A549 (cell line): ENCODE results near the gene SLC6A6.

Source experiments
- CTCF ChIP-seq: fragments of >200 bp; sonication (Bioruptor Twin); formaldehyde crosslinking; IDR thresholded peaks from 3 replicates; pipeline ENCODE4 v1.5.1; 2016
- ELK1 ChIP-seq: fragments of 150-350 bp; IDR thresholded peaks from 2 replicates; pipeline ENCODE4 v1.6.1; 2014; ENCODE audit warnings: low read depth, mild to moderate bottlenecking, low read length
- HMGXB4 ChIP-seq: fragments of 250-450 bp; sonication (Bioruptor Pico); IDR thresholded peaks from 2 replicates; pipeline ENCODE4 v1.5.0; 2021; ENCODE audit warnings: mild to moderate bottlenecking, moderate library complexity, borderline replicate concordance
- MAZ ChIP-seq: fragments of 150-350 bp; IDR thresholded peaks from 2 replicates; pipeline ENCODE4 v1.6.1; 2014; ENCODE audit warnings: antibody characterized with exemption, low read depth, low read length, borderline replicate concordance
- MYC ChIP-seq: IDR thresholded peaks from 2 replicates; pipeline ENCODE4 v1.6.1; 2012; ENCODE audit warnings: mild to moderate bottlenecking, inconsistent platforms, low read length, improper control_type of control experiment, borderline replicate concordance
- PHF8 ChIP-seq: fragments of 200-600 bp; sonication (generic); IDR thresholded peaks from 2 replicates; pipeline ENCODE4 v1.6.1; 2016; ENCODE audit warnings: low read depth, mild to moderate bottlenecking, antibody characterized with exemption, moderate library complexity, borderline replicate concordance
- POLR2A ChIP-seq: IDR thresholded peaks from 2 replicates; pipeline ENCODE4 v1.6.1; 2012; ENCODE audit warnings: mild to moderate bottlenecking, low read length

GRCh38 chr3:14428087-14429033, 26.0 kb downstream of the SLC6A6 start:
- TF ChIP-seq CTCF, result no peak
- TF ChIP-seq HMGXB4 (CRISPR knock-in tag), result no peak
- no peak for TF ChIP-seq ELK1
- no peak for TF ChIP-seq PHF8
- no peak for TF ChIP-seq POLR2A
- TF ChIP-seq MAZ, result no peak
- TF ChIP-seq MYC, result no peak
